GM21423 (cell line): ENCODE measurements around the gene MYL5.
"Not testable (repeated sequence)": the region's sequence is repeated elsewhere in the genome, so short reads cannot be mapped to it uniquely, and the experiment has no call there.

ENCODE experiments used
- ATAC-seq: cut with Tn5 transposase; IDR thresholded peaks from one replicate; pipeline ENCODE4 v1.9.1; 2021; ENCODE audit warnings: mild to moderate bottlenecking, moderate library complexity; ENCODE audit not compliant: unreplicated experiment

MYL5 gene

GRCh38 chr4:674172-675035, at the start of gene MYL5, which contains the start of gene ATP5ME:
MYL5 (plus strand) TSS chr4:674542; CDS start chr4:678027, 3,485 bp downstream.
ATP5ME (minus strand) TSS chr4:674276; CDS start chr4:674247, 29 bp downstream.
- ATAC-seq = peak; percentile 82

- ATAC-seq = no peak
These were observed 49.4 kb upstream of the MYL5 start, which contains the start of gene PDE6B for GRCh38 chr4:624705-625590. PDE6B (plus strand) TSS chr4:625573; CDS start chr4:625627, 54 bp downstream.

GRCh38 chr4:625631-626161, 48.6 kb upstream of the MYL5 start:
- ATAC-seq = no peak

GRCh38 chr4:626201-627091, 47.9 kb upstream of the MYL5 start:
- ATAC-seq = no peak

GRCh38 chr4:627347-628125, 46.8 kb upstream of the MYL5 start:
- no peak for ATAC-seq

- ATAC-seq = no peak
These were observed 46.0 kb upstream of the MYL5 start for GRCh38 chr4:628311-628741.

GRCh38 chr4:628821-629635, 45.3 kb upstream of the MYL5 start:
- no peak for ATAC-seq

GRCh38 chr4:629636-629914, 44.8 kb upstream of the MYL5 start:
- ATAC-seq = no peak

GRCh38 chr4:629915-630641, 44.3 kb upstream of the MYL5 start:
- no peak for ATAC-seq

GRCh38 chr4:630656-631055, 43.7 kb upstream of the MYL5 start:
- no peak for ATAC-seq

GRCh38 chr4:632196-632790, 42.0 kb upstream of the MYL5 start:
- ATAC-seq = no peak

- no peak for ATAC-seq
These were observed 41.4 kb upstream of the MYL5 start for GRCh38 chr4:632926-633325.

GRCh38 chr4:633406-633805, 40.9 kb upstream of the MYL5 start:
- ATAC-seq = no peak

- ATAC-seq = no peak
These were observed 40.3 kb upstream of the MYL5 start for GRCh38 chr4:633976-634598.

GRCh38 chr4:634599-634985, 39.8 kb upstream of the MYL5 start:
- no peak for ATAC-seq

- ATAC-seq = not testable (repeated sequence)
These were observed 39.1 kb upstream of the MYL5 start for GRCh38 chr4:635066-635835.
